ENCODE data around the gene RHBDF1. TPM values are rescaled to one million over a fixed set of nuclear protein-coding genes. Genes with fewer than 3 reads are reported as not detected.

Gene RHBDF1, protein sequence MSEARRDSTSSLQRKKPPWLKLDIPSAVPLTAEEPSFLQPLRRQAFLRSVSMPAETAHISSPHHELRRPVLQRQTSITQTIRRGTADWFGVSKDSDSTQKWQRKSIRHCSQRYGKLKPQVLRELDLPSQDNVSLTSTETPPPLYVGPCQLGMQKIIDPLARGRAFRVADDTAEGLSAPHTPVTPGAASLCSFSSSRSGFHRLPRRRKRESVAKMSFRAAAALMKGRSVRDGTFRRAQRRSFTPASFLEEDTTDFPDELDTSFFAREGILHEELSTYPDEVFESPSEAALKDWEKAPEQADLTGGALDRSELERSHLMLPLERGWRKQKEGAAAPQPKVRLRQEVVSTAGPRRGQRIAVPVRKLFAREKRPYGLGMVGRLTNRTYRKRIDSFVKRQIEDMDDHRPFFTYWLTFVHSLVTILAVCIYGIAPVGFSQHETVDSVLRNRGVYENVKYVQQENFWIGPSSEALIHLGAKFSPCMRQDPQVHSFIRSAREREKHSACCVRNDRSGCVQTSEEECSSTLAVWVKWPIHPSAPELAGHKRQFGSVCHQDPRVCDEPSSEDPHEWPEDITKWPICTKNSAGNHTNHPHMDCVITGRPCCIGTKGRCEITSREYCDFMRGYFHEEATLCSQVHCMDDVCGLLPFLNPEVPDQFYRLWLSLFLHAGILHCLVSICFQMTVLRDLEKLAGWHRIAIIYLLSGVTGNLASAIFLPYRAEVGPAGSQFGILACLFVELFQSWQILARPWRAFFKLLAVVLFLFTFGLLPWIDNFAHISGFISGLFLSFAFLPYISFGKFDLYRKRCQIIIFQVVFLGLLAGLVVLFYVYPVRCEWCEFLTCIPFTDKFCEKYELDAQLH
- total RNA-seq, result 20.0 TPM
- long read RNA-seq, transcript RHBDF1-201 (18 exons, 2,992 nt), result major isoform, 6 of 31 reads
- long read RNA-seq, partial matches to known transcripts, result 15 of 31 reads
- long read RNA-seq, other reads (novel, unspliced or antisense), result 10 of 31 reads

DNA sequence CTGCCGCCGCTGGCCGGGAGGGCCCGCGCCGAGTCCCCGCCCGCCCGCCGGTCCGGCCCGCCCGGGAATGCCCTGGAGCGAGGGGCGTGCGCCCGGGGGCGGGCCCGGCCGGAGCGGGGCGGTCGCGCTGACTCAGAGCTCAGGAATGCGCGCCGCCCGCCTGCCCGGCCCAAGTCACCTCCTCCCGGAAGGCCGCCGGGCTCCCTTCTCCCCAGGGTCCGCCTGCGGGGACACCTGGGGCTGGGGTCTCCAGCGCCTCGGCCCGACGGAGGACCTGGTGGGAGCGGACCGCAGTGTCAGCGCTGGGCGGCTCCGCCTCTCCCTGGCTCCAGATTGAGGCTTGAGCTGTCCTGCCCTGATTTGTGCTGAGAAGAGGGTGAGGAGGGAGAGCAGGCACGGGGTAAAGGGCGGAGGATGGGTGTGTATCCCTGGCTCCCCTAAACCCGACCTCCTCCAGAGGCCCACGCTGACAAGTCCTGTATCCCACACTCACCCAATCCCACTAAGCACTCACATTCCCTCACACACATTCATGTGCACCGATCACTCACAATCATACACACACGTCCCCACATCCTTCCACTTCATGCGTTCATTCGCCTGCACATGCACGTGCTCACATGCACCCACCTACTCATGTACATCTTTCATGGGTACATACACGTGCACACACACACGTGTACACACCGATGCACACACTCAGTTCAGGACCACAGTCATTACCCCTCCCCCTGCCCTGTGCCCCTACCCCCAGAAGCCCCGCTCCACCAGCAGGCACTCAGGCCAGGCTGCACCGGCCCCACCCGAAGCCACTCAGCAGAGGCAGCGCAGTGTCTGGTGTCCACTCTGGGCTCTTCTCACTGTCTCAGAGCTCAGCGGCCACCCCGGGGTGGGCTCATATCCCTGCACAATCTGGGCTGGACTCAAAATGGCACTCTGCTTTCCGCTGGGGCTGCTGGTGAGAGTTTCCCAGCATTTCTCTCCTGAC is at the start of gene RHBDF1:
RHBDF1 (minus strand) TSS at position 71 of the 988 bp plus-strand sequence. CDS start 7,616 bp downstream, outside the sequence.
- peak; percentile 84 for DNase-seq
- ATAC-seq, result peak; percentile 47
- intact Hi-C loops (cut with micrococcal nuclease), result no loop called here

DNA sequence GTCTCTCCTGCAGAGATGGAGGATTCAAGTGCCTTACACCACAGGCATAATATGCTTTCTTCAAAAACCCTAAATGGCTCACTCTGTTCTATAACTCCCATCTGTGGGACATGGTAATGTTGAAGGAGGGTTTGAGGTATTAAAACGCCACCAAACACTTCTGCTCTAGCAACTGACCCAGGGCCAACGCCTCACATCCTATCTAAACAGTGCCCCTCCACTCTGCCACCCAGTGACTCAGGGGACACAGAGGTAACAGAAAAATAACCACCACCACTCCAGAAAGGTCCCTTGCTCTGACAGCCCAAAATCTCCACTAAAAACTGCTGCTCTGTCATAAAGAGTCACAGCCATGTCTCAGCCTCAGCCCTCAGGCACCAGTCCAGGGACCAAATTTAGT is 48.3 kb upstream of the RHBDF1 start:
- intact Hi-C loops (cut with micrococcal nuclease), result no loop called here
- ATAC-seq (no peak), DNase-seq (no peak)

DNA sequence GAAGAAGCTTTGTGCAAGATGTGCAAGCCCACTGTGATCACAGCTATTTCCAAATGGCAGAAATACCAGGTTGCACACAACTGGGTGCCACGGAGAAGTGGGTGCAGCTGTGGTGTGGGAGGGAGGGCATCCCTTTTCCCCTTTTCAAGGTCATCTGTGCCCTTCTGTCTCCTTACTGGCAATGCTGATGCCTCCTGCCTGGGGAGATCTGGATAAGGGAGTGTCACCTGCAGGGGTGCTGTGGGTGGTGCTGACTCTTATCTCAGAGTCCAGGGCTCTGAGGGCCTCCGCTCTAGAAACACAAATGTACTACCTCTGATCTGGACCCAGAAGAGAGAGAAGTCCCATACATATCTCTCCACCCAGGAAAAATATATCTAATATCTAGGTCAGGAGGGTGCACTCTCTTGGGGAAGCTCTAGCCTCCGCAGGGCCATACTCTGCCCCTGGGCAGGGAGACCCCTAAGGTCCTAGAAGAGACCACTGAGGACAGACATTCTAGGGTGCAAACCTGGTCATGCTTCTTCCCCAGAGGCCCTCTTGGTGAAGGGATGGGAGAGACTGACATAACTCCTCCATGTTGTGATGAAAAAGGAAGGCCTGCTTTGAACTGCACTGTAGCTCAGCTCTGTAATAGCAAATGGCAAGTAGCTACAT is 47.5 kb upstream of the RHBDF1 start:
- DNase-seq, result no peak
- intact Hi-C loops (cut with micrococcal nuclease), result no loop called here
- no peak for ATAC-seq

DNA sequence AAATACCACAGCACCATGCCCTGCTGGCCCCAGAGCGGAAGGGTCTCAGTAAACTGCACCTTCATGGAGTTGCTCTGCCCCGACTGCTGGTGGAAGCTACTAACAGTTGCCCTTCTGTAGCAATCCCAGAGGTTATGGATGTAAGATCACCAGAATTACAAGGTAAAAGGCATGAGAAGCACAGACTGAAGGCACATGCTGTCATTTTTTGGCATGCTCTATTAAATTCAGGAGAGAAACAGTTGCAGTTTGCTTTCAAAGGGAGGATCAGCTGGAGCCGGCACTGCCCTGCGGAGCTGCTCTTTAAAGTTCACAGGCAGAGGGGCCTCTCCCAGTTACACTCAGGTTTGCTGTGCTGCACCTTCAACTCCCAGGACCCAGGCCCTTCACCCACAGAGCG is 46.9 kb upstream of the RHBDF1 start:
- DNase-seq, result no peak
- intact Hi-C loops (cut with micrococcal nuclease), result no loop called here
- no peak for ATAC-seq

DNA sequence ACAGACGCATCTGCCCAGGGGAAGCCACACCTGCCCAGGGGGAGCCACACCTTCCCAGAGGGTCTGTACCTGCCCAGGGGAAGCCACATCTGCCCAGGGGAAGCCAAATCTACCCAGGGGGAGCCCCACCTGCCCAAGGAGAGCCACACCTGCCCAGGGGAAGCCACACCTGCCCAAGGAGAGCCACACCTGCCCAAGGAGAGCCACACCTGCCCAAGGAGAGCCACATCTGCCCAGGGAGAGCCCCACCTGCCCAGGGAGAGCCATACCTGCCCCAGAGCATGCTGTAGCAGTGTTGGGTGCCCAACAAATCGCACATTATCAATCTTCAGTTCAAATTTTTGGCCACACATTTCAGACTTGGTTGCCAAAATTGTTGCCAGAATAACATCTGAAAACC is 46.4 kb upstream of the RHBDF1 start:
- DNase-seq, result no peak
- no peak for ATAC-seq
- intact Hi-C loops (cut with micrococcal nuclease), result no loop called here

DNA sequence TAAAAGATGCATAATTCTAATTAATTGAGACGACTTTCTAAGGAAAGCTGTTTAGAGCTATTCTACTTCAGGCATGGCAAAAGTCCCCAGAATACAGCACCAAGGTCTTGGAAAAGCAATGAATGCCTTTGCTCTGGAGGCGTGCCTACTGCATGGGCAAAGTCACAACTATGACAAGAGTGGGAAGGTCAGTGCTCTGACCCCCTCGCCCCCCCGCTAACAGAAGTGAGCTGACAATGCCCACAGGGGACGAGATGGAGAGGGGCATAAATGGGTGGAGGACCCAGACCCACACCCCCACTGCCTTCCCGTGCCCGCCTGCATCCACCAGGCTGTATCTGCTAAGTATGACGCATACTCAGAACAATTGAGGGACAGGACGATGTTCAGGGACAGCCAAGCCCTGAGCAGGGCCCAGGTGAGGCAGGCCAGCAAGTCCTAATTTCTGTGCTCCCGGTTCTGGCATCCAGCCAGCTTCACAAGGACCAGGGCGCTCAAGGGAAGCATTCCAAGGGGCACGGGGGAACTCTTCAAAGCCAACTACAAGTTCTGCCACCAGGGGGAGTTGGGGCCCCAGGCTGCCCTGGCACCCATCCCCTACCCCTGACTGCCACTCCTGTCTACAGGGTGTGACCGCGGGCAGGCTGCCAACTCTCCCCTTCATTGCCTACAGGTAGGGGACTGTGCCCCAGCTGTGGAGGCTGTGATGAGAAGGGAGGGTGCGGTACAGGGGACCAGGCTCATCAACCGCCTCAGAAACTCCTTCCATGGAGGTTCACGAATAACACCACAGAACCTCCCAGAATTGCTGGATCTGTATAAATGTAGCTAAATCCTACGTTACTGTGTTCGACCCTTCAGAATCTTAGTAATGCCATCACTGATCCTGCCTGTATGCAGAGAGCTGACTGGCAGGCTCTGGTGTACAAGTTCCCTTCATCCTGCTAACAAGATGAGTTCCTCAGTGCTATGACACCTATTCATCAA is 45.2 kb upstream of the RHBDF1 start:
- intact Hi-C loops (cut with micrococcal nuclease), result no loop called here
- DNase-seq, result peak; percentile 72
- peak; percentile 68 for ATAC-seq

DNA sequence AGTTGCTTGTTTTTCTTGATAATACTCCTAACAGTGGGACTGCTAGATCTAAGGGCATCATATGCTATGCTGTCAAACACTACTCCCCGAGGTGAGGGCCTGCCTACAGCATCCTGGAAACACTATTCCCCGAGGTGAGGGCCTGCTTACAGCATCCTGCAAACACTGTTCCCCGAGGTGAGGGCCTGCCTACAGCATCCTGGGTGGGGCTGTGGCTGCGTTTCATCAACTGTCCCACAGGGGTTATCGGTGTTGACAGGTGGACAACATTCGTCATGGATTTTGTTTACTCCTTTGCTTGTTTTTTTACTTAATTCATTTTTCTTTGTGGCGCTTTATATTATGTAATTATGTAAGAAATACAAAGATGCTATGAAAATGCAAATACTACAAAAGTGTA is 43.6 kb upstream of the RHBDF1 start:
- DNase-seq, result no peak
- intact Hi-C loops (cut with micrococcal nuclease), result no loop called here
- no peak for ATAC-seq

DNA sequence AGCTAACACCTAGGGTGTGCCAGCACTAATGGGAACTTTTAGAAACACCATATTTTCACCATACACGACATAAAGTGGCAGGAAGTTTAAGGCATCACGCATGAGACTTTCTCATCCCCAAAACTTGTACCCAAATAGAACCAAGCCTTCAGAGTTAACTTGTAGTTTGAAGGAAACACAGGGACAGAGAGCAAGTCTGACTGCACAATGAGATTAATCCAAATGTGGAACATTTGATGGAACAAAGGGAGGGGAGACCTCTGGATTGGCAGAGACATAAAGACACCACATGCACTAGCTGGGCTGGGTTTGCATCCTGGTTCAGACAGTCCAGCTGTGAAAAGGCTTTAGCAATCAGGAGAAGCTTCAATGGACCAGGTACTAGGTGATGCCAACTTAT is 41.9 kb upstream of the RHBDF1 start:
- intact Hi-C loops (cut with micrococcal nuclease), result no loop called here
- DNase-seq (no peak), ATAC-seq (no peak)

DNA sequence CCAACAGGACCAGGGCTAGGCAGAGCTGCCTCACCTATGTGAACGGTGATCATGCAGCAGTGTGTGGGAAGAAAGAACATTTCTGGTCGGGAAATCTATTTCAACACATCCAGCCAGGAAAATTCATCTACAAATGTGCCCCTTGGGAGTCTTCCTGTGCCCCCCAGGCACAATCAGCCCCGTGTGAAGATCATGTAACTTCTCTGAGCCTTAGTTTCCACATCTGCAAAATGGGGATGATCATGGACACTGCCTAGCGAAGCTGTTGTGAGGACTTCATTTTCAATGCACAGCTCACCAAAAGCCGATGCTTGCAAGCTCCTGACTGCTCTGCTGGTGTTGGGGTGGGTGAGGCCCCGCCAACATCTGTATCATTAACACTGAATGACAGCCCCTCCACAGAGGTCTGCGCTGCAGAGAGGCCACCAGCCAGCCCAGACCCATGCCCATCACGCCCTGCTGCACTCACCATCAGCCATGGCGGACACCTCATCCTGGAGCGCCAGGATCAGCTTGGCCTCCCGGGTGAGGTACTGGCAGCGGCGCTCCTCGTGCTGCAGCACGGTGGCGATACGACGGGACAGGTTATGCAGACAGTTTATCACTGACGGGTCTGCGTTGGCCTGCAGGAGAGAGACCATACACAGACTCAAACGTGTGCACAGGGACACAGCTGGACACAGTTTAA is 39.9 kb upstream of the RHBDF1 start:
- intact Hi-C loops (cut with micrococcal nuclease), result no loop called here
- DNase-seq, result no peak
- ATAC-seq, result no peak

DNA sequence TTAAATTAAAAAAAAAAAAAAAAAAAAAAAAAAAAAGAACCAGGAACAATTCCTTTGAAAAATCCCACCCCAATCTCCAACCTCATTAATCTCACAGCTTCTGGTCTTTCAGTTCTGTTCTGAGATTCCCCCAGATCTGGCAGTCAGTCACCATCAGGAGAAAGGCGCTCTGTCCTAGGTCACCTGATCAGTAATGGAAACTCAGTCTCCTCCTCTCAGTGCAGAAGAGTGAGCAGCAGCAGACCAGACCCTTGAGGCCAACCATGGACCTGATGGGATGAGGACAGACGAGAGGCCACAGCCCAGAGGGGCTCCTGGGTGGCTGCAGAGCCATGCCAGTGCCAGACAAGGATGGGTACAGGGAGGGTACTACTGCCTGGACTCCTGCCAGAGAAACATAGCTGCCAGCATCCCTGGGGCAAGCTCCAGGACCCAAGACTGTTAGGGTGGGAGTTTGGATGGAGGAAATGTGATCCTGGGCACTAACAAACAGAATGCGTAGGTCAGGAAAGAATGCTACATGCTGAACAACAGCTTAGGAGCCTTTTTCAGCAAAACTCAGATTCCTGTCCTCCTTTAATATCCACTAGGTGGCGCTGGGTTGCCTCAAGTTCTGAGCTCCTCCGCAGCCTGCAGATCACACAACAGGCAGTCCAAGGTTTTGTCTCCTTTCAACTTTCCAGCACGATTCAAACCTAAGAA is 34.3 kb upstream of the RHBDF1 start:
- DNase-seq (no peak), ATAC-seq (peak; percentile 23)
- intact Hi-C loops (cut with micrococcal nuclease), result loop anchor here (5.0 kb wide), 1 partner anchor 76 kb away; the partner anchor contains the start of gene HBQ1

DNA sequence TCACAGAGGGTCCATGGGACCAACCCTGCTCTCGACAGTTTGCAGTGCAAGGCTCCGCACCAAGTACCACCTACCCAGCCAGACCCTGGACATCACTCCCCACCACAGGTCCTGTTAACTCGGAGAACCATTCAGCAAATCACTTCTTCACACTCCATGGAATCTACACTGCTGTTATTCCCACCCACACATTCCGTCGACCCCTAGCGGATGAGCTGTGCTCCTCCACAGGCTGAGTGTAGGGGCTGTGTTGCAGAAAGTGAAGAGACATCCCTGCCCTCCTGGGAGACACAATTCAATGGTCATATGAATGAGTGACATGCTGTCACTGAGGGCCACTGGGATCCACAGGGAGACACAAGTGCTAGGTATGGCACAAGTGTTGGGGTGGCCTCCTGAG is 33.1 kb upstream of the RHBDF1 start:
- DNase-seq, result no peak
- no peak for ATAC-seq
- intact Hi-C loops (cut with micrococcal nuclease), result loop anchor here (5.0 kb wide), 1 partner anchor 77 kb away; the partner anchor contains the start of gene HBQ1

DNA sequence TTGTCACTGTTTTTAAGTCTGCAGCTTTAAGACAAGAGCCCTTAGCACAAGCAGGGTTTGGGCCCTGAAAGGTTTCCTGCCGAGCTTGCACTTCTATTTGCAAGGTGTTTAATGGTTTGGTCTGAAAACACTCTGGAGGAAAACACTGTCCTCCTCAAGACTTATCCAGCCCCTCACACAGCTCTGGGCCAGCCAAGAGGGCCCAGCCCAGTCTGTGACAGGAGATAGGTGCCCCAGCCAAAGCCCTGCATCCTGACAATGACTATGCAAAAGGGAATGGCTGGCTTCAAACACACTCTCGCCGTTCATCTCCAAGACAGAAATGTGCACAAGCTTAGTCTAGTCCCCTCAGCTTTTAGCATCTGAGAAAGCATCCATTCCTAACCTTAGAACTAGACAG is 32.5 kb upstream of the RHBDF1 start:
- DNase-seq (no peak), ATAC-seq (no peak)
- intact Hi-C loops (cut with micrococcal nuclease), result loop anchor here (5.0 kb wide), 1 partner anchor 77 kb away; the partner anchor contains the start of gene HBQ1

DNA sequence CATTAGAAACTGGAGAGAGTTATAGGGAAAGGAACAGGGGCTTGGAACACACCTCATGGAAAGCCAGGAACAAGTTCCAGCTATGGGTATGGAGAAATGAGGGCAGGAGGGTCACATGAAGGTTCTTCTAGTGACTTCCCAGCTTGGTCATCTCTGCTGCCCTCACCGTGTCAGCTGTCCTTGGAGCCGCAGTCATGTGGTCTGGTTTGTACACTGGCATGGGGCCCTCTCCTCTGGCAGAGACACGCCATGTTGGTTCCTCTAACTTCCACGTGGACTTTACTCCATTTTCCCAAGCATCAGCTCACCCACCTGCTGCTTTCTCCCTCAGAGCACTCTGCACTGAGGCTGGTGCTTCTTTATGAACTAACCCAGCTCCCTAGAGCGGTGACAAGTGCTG is 31.9 kb upstream of the RHBDF1 start:
- intact Hi-C loops (cut with micrococcal nuclease), result no loop called here
- DNase-seq, result no peak
- ATAC-seq, result no peak

DNA sequence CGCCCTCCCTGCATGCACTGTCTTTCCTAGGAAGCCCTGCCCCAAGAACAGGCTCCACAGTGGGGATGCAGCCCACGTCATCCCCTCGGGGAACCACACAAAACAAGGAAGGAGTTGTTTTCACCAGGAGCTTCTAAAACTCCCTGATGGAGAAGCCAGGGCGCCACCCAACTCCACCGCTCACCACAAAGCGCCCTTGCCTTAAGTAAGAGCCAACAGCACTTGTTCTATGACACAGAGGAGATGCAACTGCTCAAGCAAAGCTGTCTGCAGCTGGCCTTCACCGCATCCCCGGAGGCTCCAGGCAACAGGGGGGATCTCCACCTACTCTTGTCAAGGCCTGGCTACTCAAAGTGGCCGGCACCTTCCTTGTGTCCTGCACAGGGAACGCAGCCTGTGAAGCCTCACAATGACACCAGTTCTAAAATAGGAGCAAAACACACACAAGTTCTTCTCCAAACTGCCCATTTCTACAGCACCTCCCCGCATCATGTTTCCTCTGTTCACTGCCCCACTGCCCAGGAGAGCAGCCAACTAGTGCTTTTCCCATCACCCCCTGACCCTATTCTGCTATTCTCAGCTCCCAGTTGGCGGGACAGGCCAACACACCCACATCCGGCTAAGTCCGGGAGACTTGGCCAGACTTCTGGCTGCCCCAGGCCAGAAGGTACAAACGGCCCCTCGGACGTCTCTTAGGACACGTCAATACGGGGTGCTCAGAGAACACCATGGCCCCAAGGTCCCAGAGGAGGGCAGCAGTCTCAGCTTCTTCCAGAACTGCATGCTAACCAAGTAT is 29.8 kb upstream of the RHBDF1 start:
- DNase-seq (peak; percentile 80), ATAC-seq (peak; percentile 78)
- intact Hi-C loops (cut with micrococcal nuclease), result no loop called here

DNA sequence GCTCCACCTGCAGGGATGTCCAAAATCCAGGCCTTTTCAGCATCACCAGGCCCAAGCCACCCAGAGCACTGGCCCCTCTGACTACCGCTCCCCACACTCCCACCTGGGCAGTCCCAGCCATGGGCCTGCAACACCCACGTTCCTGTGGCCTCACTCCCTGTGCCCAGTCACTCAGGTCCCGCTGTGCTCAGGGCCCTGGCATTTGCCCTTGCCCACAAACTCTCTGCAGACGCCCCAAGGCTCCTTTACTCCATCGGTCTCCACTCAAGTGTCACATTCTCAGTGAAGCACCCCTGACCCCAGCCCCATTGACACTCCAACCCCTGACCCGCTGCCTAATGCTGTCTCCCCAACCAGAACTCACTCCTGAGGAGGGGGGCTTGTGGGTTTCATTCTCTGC is 29.2 kb upstream of the RHBDF1 start:
- DNase-seq, result no peak
- ATAC-seq, result no peak
- intact Hi-C loops (cut with micrococcal nuclease), result no loop called here
